GM18861 (cell line): ENCODE results near the gene REEP3.
"Not testable (repeated sequence)": the region's sequence is repeated elsewhere in the genome, so short reads cannot be mapped to it uniquely, and the experiment has no call there.

ENCODE experiments used
- ATAC-seq: cut with Tn5 transposase; IDR thresholded peaks from one replicate; pipeline ENCODE4 v1.9.1; 2021; ENCODE audit not compliant: unreplicated experiment

The REEP3 gene

DNA sequence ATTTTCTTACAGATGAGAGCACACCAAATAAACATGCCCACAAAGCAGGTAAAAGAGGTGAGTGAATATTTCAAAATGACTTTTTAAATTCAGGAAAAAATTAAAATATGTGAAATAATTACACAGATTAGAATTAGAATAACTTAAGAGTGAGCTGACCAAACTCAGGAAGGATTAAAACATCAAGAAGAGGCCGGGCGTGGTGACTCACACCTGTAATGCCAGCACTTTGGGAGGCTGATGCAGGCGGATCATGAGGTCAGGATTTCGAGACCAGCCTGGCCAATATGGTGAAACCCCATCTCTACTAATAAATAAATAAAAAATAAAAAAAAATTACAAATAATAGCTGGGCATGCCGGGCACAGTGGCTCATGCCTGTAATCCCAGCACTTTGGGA, 140.1 kb downstream of the REEP3 start:
- no peak for ATAC-seq

- no peak for ATAC-seq
Observed at GRCh38 chr10:63664341-63664885, 143.2 kb downstream of the REEP3 start.

GRCh38 chr10:63665006-63665580, 143.9 kb downstream of the REEP3 start:
- not testable (repeated sequence) for ATAC-seq

DNA sequence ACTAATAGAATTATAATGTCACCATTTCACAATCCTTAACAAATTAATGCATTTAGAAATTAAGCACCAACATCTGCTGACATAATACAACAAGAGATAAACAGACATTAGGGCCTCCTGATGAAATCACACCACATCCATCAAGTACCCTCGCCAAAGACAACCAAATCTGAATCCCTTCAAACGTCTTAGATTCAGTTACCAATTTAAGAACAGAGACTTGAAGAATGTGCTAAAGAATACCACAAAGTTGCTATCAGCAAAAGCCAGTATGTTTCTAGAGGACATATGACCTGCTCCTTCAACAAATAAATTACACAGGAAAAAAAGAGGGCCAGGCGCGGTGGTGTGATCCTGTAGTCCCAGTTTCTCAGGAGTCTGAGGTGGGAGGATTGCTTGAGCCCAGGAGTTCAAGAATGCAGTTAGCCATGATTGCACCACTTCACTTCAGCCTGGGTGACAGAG, 144.5 kb downstream of the REEP3 start:
- no peak for ATAC-seq

- peak; percentile 93 for ATAC-seq
Observed at GRCh38 chr10:63666836-63667383, 145.7 kb downstream of the REEP3 start.

DNA sequence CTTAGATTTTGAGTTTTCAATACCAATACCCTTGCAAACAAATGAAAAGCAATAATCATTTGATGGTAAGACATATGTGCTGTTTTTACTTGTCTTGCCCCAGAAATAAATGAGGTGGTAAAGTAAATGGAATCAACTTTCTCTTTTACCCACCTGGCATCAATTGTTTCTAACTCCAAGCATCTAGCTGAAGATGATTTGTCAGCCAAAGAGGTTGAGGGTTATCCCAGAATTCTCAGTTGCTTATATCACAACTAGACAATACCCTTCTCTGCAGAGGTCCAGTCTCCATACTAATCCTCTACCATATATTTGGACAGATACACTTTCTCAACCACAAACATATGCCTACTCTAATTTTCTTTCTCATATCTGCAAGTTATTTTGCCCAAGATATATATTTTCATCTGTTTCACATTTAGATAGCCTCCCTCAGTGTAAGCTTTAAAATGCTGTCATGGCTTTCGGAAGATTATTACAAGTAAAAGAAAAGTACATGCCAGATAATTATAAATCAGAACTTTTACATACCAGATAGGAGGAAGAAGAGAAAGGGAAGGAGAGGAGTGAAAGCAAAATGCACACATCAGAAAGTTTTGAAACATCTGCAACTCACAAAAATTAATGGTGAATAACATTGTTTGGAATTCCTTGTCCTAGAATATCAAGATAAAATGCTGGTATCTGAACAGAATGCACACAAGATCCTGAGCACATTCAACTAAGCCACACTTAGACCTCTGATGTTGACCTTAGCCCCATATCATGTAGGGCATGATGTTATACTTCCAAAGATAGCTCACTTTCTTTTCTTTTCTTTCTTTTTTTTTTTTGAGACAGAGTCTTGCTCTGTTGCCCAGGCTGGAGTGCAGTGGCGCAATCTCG, 146.6 kb downstream of the REEP3 start:
- no peak for ATAC-seq

GRCh38 chr10:63670291-63670898, 149.2 kb downstream of the REEP3 start:
- no peak for ATAC-seq

DNA sequence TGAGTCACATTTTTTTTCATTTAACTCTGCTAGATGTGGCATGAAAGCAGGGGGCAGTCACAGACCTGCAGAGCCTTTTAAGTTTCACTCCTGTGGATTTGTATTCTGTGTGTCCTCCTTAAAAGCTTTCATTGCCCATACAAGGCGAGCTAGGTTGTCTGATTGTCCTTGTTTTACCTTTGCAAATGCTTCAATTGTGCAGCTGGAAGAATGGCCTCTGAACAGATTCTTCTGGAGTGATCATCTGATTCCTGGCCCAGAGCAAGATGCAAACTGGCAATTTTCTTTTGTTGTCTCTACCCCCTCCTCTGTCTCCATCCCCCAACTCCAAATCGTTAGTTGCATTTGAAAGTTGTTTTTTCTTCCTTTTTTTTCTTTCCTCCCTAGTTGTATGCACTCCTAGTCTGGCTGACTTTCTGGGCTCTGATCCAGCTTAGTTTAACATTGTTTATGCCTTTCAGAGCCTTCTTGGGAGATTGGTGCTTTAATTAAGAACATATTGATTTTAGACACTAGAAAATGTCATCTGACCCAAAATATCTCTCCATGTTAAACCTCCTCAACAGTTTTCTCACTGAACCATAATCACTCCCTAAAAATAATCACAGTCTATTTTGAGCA, 150.2 kb downstream of the REEP3 start:
- ATAC-seq, result no peak

- ATAC-seq, result no peak
Observed at GRCh38 chr10:63672491-63672890, 151.3 kb downstream of the REEP3 start.

DNA sequence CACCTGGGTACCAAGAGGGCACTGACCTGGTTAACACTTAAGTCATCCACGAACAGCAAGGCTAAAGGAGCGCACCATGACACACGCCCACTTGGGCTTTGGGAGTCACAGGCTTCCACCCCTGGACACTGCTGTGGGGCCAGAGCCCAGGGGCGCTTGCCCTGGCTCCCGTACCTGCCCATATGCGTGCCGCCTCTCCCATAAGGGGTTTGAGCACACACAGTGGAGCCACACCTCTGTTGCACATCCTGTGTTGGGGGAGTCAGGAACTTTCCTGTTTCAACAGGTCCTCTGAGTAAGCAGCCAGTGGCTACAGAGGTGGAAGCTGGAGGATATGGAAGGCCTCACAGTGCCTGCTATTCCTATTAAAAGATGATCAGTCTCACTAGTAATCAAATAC, 152.0 kb downstream of the REEP3 start:
- no peak for ATAC-seq

DNA sequence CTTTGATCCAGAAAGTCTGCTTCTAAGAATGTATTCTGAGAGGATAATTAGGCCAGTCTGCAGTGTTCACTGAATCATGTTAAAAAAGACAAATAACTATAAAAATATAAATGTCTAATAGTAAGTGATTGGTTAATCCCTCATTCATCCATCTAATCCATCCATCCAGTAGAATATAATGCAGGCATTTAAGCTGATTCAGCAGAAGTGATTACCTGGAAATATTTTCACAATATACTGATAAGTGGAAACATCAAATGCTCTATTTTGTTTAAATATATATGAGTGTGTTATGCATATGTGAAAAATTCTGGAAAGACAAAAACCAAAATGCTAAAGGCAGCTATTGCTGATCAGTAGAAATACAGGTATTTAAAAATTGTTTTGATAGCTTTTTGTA, 152.6 kb downstream of the REEP3 start:
- no peak for ATAC-seq
